Neural progenitor cell (in vitro differentiated cells): ENCODE results near the gene BLTP3A.

Experiments
- CTCF ChIP-seq: fragments of 200-600 bp; sonication (generic); IDR thresholded peaks from 2 replicates; pipeline ENCODE4 v1.5.1; 2017; ENCODE audit warnings: antibody characterized with exemption, mild to moderate bottlenecking
- EZH2 ChIP-seq: fragments of 200-600 bp; sonication (generic); IDR thresholded peaks from 2 replicates; pipeline ENCODE4 v1.6.1; 2017; ENCODE audit warnings: antibody characterized with exemption, mild to moderate bottlenecking, moderate library complexity
- EZH2phosphoT487 ChIP-seq: fragments of 200-600 bp; sonication (generic); IDR thresholded peaks from 2 replicates; pipeline ENCODE4 v1.6.1; 2017; ENCODE audit warnings: antibody characterized with exemption

- no peak for TF ChIP-seq CTCF
- TF ChIP-seq EZH2, result no peak
- no peak for TF ChIP-seq EZH2phosphoT487
Measured at GRCh38 chr6:34743625-34744293, 48.1 kb upstream of the BLTP3A start.
